Measurements from ENCODE around the gene RSPH4A. TPM values are rescaled to one million over a fixed set of nuclear protein-coding genes. Genes with fewer than 3 reads are reported as not detected.

RSPH4A gene
- total and polyA plus RNA-seq, 2 of the 8 experiments (the other 6 are each of a cell fraction or from before 2014, with no cell fraction given) = 0.38 to 0.52 TPM

GRCh38 chr6:116578335-116578734 lies 37.9 kb upstream of the RSPH4A start:
- H3K4me2 ChIP-seq (ENCODE audit: insufficient read depth in 1 of 2, low read depth in 2 of 2, low read length in 2 of 2) = no peak overlapping the region
- no peak overlapping the region for H2AK5ac ChIP-seq (ENCODE audit: low read depth, low read length)
- H3K4me3 ChIP-seq (ENCODE audit: extremely low read depth in 1 of 4, insufficient read depth in 2 of 4, low read depth in 3 of 4, low read length in 4 of 4) = no peak overlapping the region
- no peaks in the 10 kb centered on the region for H3K9me3 ChIP-seq (ENCODE audit: insufficient read depth in 2 of 2, low read depth in 1 of 2, low read length in 1 of 2)
- DNase-seq (ENCODE audit: low read depth in 1 of 2, low spot score in 2 of 2) (no peak), FAIRE-seq (no peak)
- ChIA-PET POLR2A (ENCODE audit: partially characterized antibody) (interaction anchor here (0.7 to 1.5 kb wide), 2 partner anchors 15 to 37 kb away, joined by 3 to 6 read pairs; partner anchors contain the start of gene RSPH4A), CTCF (ENCODE audit: partially characterized antibody) (interaction anchor here (0.8 to 2.7 kb wide), 5 partner anchors 15 to 309 kb away, joined by 3 to 8 read pairs (median 3); no protein-coding TSS in a partner anchor)
- H3K79me2 ChIP-seq (ENCODE audit: control insufficient read depth in 1 of 2, insufficient read depth in 2 of 2, low read length in 2 of 2) = peaks cover 0 to 32% of the 10 kb centered on the region in 2 experiments; a peak in 3 of 4 replicates
- H2BK120ac ChIP-seq (replicated peaks; ENCODE audit: low read depth, low read length) = no peak overlapping the region
- H3K4ac ChIP-seq (replicated peaks; ENCODE audit: insufficient read length, low read depth, low read length) = no peak overlapping the region
- H2BK12ac ChIP-seq (ENCODE audit: low read depth, low read length) = no peak overlapping the region
- no peak overlapping the region for H3K56ac ChIP-seq (replicated peaks; ENCODE audit: insufficient read length, low read depth, low read length)
- no peaks in the 10 kb centered on the region for H3K4me1 ChIP-seq (replicated peaks in 1 of 4; ENCODE audit: control insufficient read depth in 3 of 4, insufficient read depth in 4 of 4, low read length in 3 of 4)
- H3K79me1 ChIP-seq (ENCODE audit: low read depth, low read length) = no peaks in the 10 kb centered on the region; the same call in 1 of the 2 replicates
- no peak overlapping the region for H4K8ac ChIP-seq (ENCODE audit: extremely low read depth, insufficient read depth, low read length)
- no peaks in the 10 kb centered on the region for H3K23me2 ChIP-seq (ENCODE audit: low read depth, low read length)
- H4K91ac ChIP-seq (replicated peaks; ENCODE audit: insufficient read length, low read length) = no peak overlapping the region
- H4K5ac ChIP-seq (ENCODE audit: insufficient read length, low read depth, low read length) = no peak overlapping the region
- no peaks in the 10 kb centered on the region for H3K27me3 ChIP-seq (replicated peaks in 1 of 4; ENCODE audit: control insufficient read depth in 3 of 4, extremely low read depth in 1 of 4, insufficient read depth in 3 of 4, low read length in 3 of 4)
- H3K36me3 ChIP-seq (ENCODE audit: control insufficient read depth in 2 of 4, insufficient read depth in 4 of 4, low read length in 3 of 4) = peaks cover 0 to 8% (median 0%) of the 10 kb centered on the region in 4 experiments; a peak in 2 of 8 replicates
- no peak overlapping the region for H3K14ac ChIP-seq (ENCODE audit: insufficient read length)
- no peak overlapping the region for H2BK5ac ChIP-seq (ENCODE audit: low read depth, low read length)
- H3K9ac ChIP-seq (replicated peaks in 1 of 4; ENCODE audit: extremely low read depth in 1 of 4, low read depth in 3 of 4, low read length in 3 of 4) = no peak overlapping the region
- H2BK15ac ChIP-seq (ENCODE audit: low read length) = no peak overlapping the region
- peaks cover 0 to 1% of the 10 kb centered on the region in 2 experiments for H4K20me1 ChIP-seq (replicated peaks in 1 of 2; ENCODE audit: control insufficient read depth in 1 of 2, insufficient read depth in 2 of 2, low read length in 2 of 2)
- no peak overlapping the region for H3K23ac ChIP-seq (ENCODE audit: insufficient read length)
- no peak overlapping the region for H2BK20ac ChIP-seq (ENCODE audit: low read length)
- no peak overlapping the region for H2AFZ ChIP-seq (ENCODE audit: low read length)
- H3K18ac ChIP-seq (ENCODE audit: extremely low read depth, low read length) = no peak overlapping the region
- H3K27ac ChIP-seq (ENCODE audit: low read depth, low read length) = no peak overlapping the region
- TF ChIP-seq EP300 (IDR thresholded peaks at IDR 0.05; ENCODE audit: borderline replicate concordance in 1 of 2, low read depth in 2 of 2, low read length in 2 of 2) = no peak
- TF ChIP-seq HDAC6 (IDR thresholded peaks at IDR 0.05; ENCODE audit: low read depth, low read length) = no peak
- no peak for TF ChIP-seq SAP30 (IDR thresholded peaks at IDR 0.05; ENCODE audit: insufficient read depth, insufficient replicate concordance, low read length)
- no peak for TF ChIP-seq ATF2 (IDR thresholded peaks at IDR 0.05; ENCODE audit: low read length)
- no peak for TF ChIP-seq SIRT6 (IDR thresholded peaks at IDR 0.05; ENCODE audit: low read length)
- TF ChIP-seq MAFK (IDR thresholded peaks at IDR 0.05; ENCODE audit: low read depth, low read length) = no peak
- TF ChIP-seq CTCF (IDR thresholded peaks at IDR 0.05; ENCODE audit: control extremely low read depth in 1 of 3, insufficient read depth in 1 of 3, low read depth in 1 of 3, low read length in 3 of 3) = no peak
- TF ChIP-seq E2F6 (IDR thresholded peaks at IDR 0.05) = no peak
- TF ChIP-seq SUZ12 (IDR thresholded peaks at IDR 0.05; ENCODE audit: low read length) = no peak

All from H1 (cell line).